SK-N-DZ (cell line): ENCODE measurements around the gene CDADC1.

ENCODE experiments used
- DNase-seq: peaks from one replicate; pipeline ENCODE4 v3.0.0-alpha.2; 2015; ENCODE audit warnings: low spot score

CDADC1 gene

DNA sequence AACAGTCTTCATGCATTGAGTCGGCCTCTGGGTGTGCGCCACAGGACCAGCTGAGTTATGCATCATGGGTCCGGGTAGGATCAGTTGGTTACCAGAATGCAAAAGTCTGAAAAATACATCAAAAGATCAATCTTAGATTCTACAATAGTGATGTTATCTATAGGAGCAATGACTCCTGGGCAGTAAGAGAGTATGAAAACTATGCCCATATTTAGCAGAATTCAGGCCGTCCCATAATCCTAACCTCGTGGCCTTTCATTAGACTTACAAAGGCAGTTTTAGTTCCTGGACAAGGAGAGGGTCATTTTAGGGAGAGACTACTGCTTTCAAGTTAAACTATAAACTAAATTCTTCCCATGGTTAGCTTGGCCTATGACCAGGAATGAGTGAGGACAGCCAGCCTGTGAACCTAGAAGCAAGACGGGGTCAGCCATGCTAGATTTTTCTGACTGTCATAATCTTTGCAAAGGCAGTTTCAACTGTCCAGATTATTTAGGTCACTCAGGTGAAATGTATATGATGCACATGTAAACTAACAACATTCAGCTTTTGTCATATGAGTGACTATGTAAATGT, 11.8 kb upstream of the CDADC1 start:
- no peak for DNase-seq

DNA sequence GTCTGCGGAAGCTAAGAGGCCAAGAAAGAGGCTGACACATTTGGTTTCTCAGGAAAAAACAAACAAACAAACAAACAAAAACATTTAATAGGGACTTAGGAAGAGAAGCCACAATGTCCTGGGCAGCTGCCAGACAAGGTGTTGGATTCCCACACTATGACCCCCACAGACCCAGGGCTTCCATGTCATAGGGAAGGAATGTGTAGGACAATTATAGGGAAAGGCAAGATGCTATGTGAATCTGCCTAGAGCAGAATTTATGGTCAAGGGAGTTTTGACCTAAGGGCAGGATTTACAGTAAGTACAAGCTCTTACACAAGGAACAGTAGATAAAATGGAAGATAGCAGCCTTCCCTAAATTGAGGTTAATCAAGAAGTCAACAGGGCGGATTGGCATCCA, 9.1 kb upstream of the CDADC1 start:
- no peak for DNase-seq

DNA sequence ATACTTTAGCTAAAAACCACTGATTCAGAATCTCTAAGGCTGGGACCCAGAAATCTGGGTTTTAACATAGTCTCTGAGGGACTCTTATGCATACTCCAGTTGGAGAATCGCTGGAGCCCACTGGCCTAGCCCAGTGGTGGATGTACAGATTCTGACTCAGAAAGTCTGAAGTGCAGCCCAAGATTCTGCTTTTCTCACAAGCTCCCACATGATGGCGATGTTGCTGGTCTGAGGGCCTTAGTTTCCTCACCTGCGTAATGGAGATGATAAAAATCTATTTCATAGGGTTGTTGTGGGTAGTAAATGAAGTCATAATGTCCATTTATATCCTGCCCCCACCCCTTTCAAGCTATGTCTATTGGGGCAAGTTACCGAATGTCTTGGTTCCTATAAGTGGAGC, 7.7 kb upstream of the CDADC1 start:
- no peak for DNase-seq

DNA sequence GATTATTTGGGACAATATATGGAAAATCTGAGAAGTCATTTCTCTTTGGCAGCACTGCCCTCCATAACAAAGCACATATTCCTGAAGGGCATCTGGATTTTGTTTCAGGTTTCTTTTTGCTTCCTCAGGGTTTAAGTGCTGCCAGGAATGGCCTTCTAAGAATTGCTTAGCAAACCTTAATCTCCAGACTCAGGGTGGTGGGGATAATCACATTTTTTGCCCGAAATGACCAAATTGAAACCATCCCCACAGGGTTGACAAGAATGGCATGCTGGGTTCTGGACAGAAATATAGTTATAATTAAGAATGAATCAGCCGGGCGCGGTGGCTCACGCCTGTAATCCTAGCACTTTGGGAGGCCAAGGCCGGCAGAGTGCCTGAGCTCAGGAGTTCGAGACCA, 6.4 kb upstream of the CDADC1 start:
- no peak for DNase-seq

DNA sequence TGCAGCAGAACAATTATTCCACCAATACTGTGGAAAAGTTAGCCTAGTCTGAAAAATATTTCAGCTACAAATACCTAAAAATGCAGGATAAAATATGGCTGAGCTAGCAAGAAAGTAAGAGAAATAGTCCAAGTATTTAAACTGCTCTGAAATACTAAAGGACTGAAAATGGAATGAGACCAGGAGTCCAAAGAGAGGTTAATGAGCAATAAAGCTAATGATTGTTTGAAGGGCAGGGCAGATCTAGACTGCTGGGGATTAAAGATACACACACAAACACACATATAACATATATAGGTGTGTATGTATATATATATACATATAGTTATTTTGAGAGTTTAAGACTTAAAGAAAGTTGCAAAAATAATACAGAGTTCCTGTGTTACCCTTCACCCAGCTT, 2.6 kb upstream of the CDADC1 start:
- no peak for DNase-seq

DNA sequence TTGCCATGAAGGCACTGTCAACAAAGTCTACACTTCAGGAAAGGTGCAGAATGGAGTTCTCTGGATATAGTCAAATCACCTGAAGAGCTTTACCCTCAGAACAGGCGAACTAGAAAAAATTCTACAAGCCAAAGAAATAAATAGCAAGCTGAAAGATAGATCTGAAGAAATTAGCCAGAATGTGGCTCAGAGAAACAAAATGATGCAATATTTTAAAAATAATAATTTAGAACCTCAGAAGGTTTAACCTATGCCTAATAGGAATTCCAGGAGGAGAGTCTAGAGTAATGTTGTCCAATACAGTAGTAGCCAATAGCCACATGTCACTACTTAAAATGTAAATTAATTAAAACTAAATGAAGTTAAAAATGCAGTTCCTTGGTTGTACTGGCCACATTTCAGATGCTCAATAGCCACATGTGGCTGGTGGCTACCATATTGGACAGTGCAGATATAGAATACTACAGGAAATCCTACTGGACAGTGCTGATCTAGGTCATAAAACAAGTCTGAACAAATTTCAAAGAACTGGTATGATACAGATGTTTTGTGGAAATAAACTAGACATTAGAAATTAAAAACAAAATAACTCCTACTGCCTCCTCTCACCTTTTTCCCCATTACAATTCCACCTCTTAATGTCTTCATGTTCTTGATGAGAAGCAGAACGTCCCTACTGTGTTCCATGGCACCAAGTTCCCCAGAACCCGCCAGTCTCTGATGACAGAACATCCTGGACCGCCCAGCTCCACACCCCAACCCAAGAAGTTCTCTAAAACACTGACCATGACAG, 679 bp upstream of the CDADC1 start:
- DNase-seq = no peak

DNA sequence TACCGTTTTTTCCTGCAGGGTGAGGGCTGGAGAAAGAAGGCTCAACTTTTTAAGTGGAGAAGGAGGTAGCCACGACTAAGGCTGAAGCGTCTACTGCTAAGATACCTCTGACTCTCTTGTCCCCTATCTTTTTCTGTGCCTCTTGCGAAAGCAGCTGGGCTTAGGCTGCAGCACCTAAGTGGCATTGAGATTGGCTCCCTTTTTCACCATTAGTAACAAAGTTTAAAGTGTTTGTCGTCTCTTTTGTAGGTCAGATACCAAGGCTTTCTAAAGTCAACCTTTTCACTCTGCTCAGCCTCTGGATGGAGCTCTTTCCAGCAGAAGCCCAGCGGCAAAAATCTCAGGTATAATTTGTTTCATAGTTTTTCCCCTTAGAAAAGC, 887 bp downstream of the CDADC1 start:
- no peak for DNase-seq

DNA sequence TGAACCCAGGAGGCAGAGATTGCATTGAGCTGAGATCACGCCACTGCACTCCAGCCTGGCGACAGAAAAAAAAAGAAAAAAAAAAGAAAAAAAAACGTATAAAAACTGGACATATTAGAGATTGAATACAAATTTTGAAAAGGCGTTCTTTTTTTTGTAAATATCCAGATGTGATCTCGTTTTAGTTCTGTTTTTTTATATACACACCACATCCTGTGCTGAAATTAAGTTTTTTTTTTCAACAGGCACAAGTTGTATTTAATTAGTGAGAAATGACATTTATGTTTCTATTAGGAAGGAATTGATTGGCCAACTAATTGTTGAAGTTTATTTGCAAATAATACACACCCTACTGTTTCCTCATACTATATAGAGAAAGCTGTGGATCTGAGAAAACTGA, 3.6 kb downstream of the CDADC1 start:
- no peak for DNase-seq

DNA sequence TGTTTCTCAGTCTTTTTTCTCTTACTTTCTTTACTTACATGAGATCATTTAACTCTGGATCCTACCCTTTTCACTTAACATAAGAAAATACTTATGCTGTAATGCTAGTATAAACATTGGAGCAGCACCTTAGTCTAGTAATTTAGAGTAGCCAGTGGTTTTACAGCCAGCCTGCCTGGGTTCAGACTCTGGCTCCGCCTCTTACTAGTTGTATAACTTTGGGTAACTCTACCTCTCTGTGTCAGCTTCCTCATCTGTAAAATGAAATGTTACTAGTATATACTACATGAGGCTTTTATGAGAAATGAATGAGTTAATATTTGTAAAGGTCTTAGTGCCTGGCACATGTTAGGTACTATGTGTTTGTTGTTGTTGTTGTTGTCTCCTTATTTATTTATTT, 5.6 kb downstream of the CDADC1 start:
- no peak for DNase-seq

DNA sequence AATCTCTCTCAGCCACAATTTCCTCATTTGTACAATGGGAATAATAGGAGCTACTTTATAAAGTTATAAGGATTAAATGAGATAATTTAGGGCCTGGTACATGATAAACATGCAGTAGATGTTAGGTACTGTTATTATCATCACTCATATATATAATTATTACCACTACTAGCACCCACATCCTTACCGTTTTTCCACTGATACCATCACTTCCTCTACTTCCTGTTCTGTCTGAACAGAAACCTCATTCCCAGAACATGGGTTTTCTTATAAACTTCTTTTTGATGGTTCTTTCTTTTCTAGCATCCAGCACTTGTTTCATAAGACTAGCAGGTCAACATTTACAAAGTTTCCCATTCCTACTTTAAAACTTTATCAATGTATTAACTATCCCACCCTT, 6.3 kb downstream of the CDADC1 start:
- no peak for DNase-seq

DNA sequence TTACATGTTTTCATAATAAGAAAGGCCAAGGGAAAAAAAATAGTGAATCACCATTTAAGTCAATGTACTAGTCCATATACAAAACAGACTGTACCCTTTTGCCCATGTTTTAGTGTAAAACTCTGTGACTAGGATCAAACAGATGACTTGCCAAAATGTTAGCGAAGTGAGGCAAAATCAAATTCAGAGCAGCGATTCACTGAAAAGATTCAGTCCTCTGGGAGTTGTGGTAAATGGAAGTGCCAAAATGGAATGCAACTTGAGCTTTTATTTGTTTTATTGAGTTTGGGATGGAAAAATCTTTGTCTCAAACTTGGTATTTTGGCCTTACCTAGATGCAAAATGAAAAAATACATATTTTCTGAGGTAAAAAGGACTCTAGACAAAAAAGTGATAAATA, 9.1 kb downstream of the CDADC1 start:
- DNase-seq = no peak

DNA sequence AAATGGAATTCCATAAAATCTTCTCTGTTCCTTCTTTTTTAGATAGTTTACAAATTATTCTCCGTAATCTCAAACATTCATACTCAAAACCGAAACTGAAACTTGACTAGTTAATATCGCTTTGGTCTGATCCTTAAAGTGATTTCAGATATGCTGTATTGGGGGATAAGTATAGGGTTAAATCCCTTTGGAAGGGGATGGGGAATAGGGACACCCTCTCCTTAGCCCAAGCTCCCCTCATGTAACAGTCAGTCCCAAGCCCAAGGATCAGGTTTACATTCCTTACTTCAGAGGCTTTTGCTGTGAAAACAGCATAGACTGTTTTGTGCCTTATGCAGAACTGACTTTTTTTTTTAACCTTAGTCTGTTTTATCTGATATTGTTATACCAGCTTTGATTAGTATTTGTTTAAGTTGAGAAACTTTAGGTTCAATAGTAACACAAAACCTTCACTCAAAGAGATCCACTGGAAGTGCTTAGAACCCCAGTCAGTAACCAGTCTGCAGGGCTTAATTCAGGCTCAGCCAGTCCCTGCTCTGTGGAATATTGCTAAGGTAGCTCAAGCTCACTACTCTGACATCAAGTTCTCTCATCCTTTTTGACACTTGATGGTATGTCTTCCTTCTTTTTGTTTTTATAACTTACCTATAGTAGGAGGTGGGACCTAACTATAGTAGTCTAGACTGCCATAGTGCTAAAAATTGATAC, 10.5 kb downstream of the CDADC1 start:
- DNase-seq = no peak

DNA sequence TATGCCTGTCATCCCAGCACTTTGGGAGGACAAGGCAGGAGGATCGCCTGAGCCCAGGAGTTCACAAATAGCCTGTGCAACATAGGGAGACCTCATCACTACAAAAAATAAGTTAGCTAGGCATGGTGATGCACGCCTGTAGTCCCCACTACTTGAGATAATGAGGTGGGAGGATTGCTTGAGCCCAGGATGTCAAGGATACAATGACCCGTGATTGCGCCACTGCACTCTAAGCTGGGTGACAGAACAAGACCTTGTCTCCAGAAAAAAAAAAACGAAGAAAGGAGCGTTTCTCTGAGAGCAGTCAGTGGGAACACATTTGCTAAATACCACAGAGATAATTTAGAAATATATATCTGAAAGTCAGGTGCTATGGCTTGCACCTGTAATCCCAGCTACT, 11.9 kb downstream of the CDADC1 start:
- DNase-seq = no peak

DNA sequence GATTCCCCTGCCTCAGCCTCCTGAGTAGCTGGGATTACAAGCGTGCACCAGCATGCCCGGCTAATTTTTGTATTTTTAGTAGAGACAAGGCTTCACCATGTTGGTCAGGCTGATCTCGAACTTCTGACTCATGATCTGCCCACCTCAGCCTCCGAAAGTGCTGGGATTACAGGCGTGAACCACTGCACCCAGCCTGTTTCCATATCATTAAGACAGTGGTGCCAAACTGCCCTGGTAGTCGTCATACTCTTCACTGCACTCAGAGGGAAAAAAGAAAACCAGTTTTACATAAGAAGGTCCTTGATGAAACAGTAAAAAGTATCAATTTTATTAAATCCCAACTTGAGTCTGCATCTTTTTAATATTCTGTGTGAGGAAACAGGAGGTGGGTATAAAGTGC, 14.9 kb downstream of the CDADC1 start:
- no peak for DNase-seq

DNA sequence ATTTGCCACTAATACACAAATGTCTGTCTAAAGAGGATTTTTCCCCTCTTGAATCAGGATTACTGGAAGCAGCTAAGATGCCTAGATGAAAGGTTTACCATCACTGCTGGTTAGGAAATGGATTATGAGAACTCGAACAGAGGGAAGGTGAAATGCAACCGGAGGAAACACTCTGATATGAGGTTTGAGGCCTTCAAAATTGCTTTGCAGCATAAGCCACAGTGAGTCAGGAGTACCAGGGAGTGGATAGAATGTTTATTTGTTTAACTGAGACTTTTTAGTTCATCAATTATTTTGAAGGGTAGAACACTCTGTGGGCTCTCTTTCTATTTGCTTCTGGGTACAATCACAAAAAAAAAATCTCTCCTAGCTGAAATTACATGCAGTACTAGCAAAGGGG, 18.1 kb downstream of the CDADC1 start:
- DNase-seq = no peak

DNA sequence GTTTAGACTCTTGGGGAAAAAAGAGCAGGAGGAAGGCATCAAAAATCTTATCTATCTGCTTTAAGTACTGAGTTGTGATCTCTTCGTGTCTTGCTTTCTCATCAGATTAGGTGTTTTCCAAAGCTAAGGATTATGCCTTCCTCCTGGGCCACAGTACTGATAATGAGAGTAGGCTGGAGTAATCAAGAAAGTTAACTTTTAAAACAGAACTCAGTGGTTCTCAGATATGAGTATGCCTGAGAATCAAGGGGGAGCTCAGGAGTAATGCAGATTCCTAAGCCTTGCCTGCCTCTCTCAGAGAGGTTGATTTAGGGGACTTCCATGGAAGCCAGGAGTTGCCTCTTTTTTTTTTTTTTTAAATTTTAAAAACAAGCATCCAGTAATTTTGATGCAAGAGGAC, 23.5 kb downstream of the CDADC1 start:
- DNase-seq = no peak

DNA sequence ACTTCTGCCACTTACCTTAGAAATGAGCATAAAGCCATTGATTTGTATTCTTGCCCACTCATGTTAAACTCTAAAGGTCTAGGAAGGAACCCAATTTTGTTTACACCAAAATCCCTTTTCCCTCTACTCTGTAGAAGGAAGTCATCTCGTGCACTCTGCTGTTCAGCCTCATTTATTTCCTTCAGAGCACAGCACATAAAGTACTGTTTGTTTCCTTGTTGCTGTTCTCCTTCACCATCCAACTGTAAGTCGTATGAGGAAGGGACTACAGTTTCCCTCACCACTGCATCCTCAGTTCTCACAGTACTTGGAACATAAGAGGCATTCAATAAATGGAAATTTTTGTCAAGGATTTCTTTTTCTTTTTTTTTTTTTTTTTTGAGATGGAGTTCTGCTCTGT, 24.6 kb downstream of the CDADC1 start:
- no peak for DNase-seq

DNA sequence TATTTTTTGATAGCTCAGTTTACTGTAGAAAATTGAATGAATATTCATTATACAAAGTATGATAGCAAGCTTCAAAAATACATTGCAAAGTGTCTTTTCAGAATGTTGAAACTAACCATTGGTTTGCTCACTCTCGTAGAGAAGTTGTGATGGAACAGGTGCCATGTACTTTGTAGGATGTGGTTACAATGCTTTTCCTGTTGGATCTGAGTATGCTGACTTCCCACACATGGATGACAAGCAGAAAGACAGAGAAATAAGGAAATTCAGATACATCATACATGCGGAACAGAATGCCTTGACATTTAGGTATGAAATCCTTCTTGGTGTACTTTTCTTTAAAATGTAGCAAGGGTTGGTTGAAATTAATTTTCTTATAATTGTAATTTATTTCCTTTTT, 30.5 kb downstream of the CDADC1 start:
- DNase-seq = no peak

DNA sequence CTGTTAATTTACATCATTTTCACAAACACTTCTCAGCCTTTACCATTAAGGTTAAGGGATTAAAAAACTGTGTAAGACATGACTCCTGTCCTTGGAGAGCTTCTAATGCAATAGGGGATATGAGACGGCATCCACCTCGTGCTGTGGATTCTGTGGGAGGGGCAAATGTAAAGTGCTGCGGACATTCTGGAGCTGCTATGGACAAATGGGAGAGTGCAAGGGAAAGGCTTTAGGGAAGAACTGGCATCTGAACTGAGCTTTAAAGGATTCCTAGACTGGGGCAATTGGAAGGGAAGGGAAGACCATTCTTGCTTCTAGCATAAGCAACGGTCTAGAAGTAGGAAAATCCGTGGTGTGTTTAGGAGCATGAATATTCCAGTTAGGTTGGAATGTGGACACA, 31.4 kb downstream of the CDADC1 start:
- no peak for DNase-seq

DNA sequence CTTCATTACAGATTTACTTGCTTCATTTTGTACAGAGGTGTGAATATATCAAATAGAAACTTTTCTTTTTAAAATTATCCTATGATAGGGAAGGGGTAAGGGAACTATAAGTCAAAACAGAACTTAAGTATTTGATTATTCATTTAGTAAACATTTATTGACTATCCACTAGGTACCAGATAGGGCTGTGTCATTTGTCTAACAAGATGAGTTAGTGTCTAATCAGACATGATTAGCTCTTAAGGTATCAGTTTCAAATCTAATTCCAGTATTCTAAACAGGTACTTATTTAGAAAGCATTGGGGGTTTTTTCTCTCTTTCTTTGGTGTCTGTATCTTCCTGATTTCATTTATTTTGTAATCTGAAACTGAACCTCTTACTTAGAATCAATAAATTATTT, 32.2 kb downstream of the CDADC1 start:
- no peak for DNase-seq

DNA sequence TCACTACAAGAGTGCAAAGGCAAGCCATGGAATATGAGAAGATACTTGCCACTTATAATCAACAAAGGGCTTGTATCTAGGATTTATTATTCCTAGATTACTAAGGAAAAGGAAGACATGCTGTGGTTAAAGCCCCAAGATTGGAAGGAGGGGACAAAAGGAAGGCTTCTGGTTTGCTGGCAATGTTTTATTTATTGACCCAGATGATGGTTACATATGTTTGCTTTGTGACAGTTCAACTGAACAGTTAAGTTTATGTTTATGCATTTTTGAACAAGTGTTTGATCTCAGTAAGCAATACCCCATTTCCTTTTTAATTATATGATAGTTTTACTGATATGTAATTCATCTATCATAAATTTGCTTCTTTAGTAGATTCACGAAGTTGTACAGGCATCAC, 40.3 kb downstream of the CDADC1 start:
- no peak for DNase-seq

DNA sequence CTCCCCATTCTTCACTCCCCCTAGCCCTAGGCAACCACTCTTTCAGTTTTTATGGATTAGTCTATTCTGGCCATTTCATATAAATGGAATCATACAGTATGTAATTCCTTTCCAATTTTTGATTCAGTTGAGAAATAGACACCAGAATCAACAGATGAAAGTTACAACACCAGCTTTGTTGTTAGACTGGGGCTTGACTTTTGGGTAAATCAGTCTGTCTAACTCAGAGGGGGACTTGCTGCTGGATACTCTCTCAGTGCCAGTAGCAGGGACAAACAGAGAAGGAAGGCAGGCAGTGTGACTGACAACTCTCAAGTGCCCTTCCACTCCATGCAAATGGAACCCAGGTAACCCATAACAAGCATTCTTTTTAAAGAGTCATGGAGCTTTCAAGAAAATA, 40.7 kb downstream of the CDADC1 start:
- DNase-seq = no peak
